CD8-positive, alpha-beta memory T cell (primary cell): ENCODE results near the gene DENND1B. TPM values are rescaled to one million over a fixed set of nuclear protein-coding genes. Genes with fewer than 3 reads are reported as not detected.
"Not testable (repeated sequence)": the region's sequence is repeated elsewhere in the genome, so short reads cannot be mapped to it uniquely, and the experiment has no call there.

Experiments
- CTCF ChIA-PET: fragments of 350-600 bp; sonication (Branson Sonifier 250); formaldehyde crosslinking; loops from one replicate; lab custom pipeline; 2021; ENCODE audit warnings: antibody characterized with exemption; lab: Charles Lee
- POLR2A ChIA-PET: fragments of 350-600 bp; sonication (Branson Sonifier 250); formaldehyde crosslinking; loops from one replicate; lab custom pipeline; 2021; ENCODE audit warnings: antibody characterized with exemption; lab: Charles Lee
- DNase-seq, 5 donors: peaks; one replicate each; pipeline versions ENCODE4 v3.0.0 to v3.0.0-alpha.2; 2020 to 2022; ENCODE audit warnings: mixed read lengths in 1 of 5
- H3K27ac ChIP-seq: one replicate; pipeline ENCODE4 v1.7.0; 2013; ENCODE audit warnings: low read depth, mild to moderate bottlenecking, low read length, moderate library complexity
- H3K27me3 ChIP-seq: 2 replicates; pipeline ENCODE4 v1.7.0; 2013; ENCODE audit warnings: low read length, mild to moderate bottlenecking; ENCODE audit not compliant: insufficient read depth, poor library complexity, severe bottlenecking
- H3K36me3 ChIP-seq: 2 replicates; pipeline ENCODE4 v1.7.0; 2013; ENCODE audit warnings: mild to moderate bottlenecking, low read length, moderate library complexity; ENCODE audit not compliant: insufficient read depth
- H3K4me1 ChIP-seq: 2 replicates; pipeline ENCODE4 v1.7.0; 2013; ENCODE audit warnings: mild to moderate bottlenecking, low read length, moderate library complexity; ENCODE audit not compliant: insufficient read depth
- H3K4me3 ChIP-seq: 2 replicates; pipeline ENCODE4 v1.7.0; 2013; ENCODE audit warnings: mild to moderate bottlenecking, low read length
- H3K9me3 ChIP-seq: 2 replicates; pipeline ENCODE4 v1.7.0; 2013; ENCODE audit warnings: mild to moderate bottlenecking, low read length
- H3K27ac Mint-ChIP-seq, 8 donors: one replicate each; pipeline ENCODE4 v1.8.0; 2020 to 2021; ENCODE audit warnings: mixed read lengths in 8 of 8, mild to moderate bottlenecking in 6 of 8, inconsistent platforms in 3 of 8, moderate library complexity in 3 of 8
- H3K27me3 Mint-ChIP-seq, 2 donors: one replicate each; pipeline ENCODE4 v1.8.0; 2020 to 2021; ENCODE audit warnings: mixed read lengths in 2 of 2, mild to moderate bottlenecking in 1 of 2, moderate library complexity in 1 of 2
- H3K36me3 Mint-ChIP-seq, 3 donors: one replicate each; pipeline ENCODE4 v1.8.0; 2020 to 2021; ENCODE audit warnings: mixed read lengths in 3 of 3, inconsistent platforms in 1 of 3, mild to moderate bottlenecking in 1 of 3
- H3K4me1 Mint-ChIP-seq, 3 donors: one replicate each; pipeline ENCODE4 v1.8.0; 2020 to 2021; ENCODE audit warnings: mixed read lengths in 3 of 3, inconsistent platforms in 1 of 3, mild to moderate bottlenecking in 1 of 3
- H3K4me3 Mint-ChIP-seq, 7 donors: one replicate each; pipeline ENCODE4 v1.8.0; 2020 to 2021; ENCODE audit warnings: mixed read lengths in 7 of 7, mild to moderate bottlenecking in 6 of 7, moderate library complexity in 4 of 7, inconsistent platforms in 2 of 7
- H3K9me3 Mint-ChIP-seq, 5 donors: one replicate each; pipeline ENCODE4 v1.8.0; 2020 to 2022; ENCODE audit warnings: mixed read lengths in 5 of 5, mild to moderate bottlenecking in 3 of 5, moderate library complexity in 2 of 5, inconsistent platforms in 1 of 5
- polyA plus RNA-seq: library from polyadenylated mRNA; unstranded; fragments of 300-500 nt; fragmentation: Illumina TruSeq; gene quantifications from one replicate; pipeline ENCODE4 v1.2.3, GENCODE V29; 2021
- total RNA-seq, 2 experiments: library from RNA; stranded (reverse); gene quantifications; one replicate each; pipeline ENCODE4 v1.2.3, GENCODE V29; 2021

The DENND1B gene
- total and polyA plus RNA-seq, 3 experiments from 2014 or later, result 10.6 to 14.8 (median 12.0) TPM

DNA sequence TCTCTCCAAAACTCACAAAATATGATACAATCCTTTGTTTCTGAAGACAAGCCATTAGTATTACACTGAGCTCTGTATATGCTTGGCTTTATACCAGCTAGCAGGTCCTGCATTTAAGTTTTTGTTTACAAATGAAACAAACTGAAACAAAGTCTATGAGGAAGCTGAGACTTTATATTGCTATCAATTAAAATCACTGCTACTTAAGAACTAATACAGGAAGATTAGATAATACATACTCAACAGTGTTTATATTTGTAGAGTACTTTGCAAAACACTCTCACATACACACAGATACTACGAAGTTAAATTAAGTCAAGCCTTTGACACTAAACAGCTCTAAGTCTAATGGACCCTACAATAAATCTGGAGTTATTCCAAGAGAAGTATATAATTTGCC, 259.9 kb downstream of the DENND1B start:
- H3K36me3 Mint-ChIP-seq, result peaks cover 0 to 35% (median 10%) of the 10 kb centered on the region in 3 donors

DNA sequence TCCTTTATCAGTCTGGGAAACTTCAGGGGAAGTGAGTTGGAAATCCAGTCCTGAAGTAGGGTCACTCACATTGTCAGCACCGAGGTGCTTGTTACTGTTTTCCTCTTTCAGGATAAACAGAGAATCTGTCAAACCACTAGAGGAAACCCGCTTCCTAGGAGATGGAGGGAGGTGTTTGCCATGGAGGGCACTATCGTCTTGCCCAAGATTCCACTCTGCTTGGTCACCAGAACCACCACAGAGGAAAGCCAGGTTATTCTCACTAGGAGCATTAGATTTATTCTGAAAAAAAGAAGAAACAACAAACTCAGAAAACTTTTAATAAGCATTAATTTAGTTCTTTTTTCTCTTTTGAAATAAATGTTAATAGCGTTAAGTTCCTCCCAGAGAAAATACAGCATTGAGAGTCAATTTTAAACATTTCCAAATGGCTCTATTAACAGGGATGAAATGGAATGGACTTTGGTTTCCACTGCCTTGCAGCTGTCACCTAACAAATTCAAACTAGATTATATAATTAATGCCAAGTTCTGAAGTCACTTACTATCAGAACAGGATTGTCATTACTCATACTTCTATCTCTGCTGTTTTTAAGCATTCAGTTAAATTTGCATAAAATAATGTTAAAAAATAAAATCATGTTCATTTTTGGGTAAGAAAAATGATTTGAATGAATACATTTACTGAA, 264.4 kb downstream of the DENND1B start:
- no peaks in the 10 kb centered on the region for H3K4me1 ChIP-seq
- H3K36me3 ChIP-seq, result no peaks in the 10 kb centered on the region
- peak overlapping the region in 2 of 8 donors; percentile 29 to 38 for H3K27ac Mint-ChIP-seq
- H3K9me3 ChIP-seq, result no peaks in the 10 kb centered on the region
- H3K4me3 Mint-ChIP-seq, result no peak overlapping the region
- ChIA-PET CTCF (no interaction called here), POLR2A (no interaction called here)
- no peak overlapping the region for H3K4me3 ChIP-seq
- H3K36me3 Mint-ChIP-seq, result peaks cover 0 to 40% (median 6%) of the 10 kb centered on the region in 3 donors
- H3K4me1 Mint-ChIP-seq, result no peaks in the 10 kb centered on the region
- H3K27ac ChIP-seq, result no peak overlapping the region
- H3K27me3 ChIP-seq, result no peaks in the 10 kb centered on the region
- H3K27me3 Mint-ChIP-seq, result no peaks in the 10 kb centered on the region
- H3K9me3 Mint-ChIP-seq, result no peaks in the 10 kb centered on the region
- DNase-seq, result no peak

More for the DNA sequence above, 259.9 kb downstream of the DENND1B start:
- no peaks in the 10 kb centered on the region for H3K27me3 Mint-ChIP-seq
- no peak for DNase-seq
- Histone ChIP-seq H3K4me3 (no peak overlapping the region), H3K27me3 (no peaks in the 10 kb centered on the region), H3K27ac (no peak overlapping the region), H3K4me1 (no peaks in the 10 kb centered on the region), H3K36me3 (no peaks in the 10 kb centered on the region), H3K9me3 (no peaks in the 10 kb centered on the region)
- no peaks in the 10 kb centered on the region for H3K4me1 Mint-ChIP-seq
- CTCF ChIA-PET, result interaction anchor here (0.9 kb wide), 1 partner anchor 409 kb away, joined by 3 read pairs; no protein-coding TSS in a partner anchor
- H3K27ac Mint-ChIP-seq, result no peak overlapping the region
- POLR2A ChIA-PET, result no interaction called here
- H3K9me3 Mint-ChIP-seq, result no peaks in the 10 kb centered on the region
- H3K4me3 Mint-ChIP-seq, result no peak overlapping the region

DNA sequence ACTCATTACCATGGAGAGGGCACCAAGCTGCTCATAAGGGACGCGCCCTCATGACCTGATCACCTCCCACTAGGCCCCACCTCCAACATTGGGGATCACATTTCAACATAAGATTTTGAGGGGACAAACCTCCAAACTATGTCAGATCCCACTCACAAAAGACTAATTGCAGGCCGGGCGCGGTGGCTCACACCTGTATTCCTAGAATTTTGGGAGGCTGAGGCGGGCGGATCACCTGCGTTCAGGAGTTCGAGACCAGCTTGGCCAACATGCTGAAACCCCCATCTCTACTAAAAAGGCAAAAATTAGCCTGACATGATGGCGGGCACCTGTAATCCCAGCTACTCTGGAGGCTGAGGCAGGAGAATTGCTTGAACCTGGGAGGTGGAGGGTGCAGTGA, 278.6 kb downstream of the DENND1B start:
- H3K9me3 Mint-ChIP-seq, result no peaks in the 10 kb centered on the region
- H3K4me1 Mint-ChIP-seq, result no peaks in the 10 kb centered on the region
- H3K4me3 ChIP-seq, result no peak overlapping the region
- no peaks in the 10 kb centered on the region for H3K9me3 ChIP-seq
- DNase-seq, result no peak
- ChIA-PET POLR2A (no interaction called here), CTCF (no interaction called here)
- peaks cover 0 to 2% (median 0%) of the 10 kb centered on the region in 3 donors for H3K36me3 Mint-ChIP-seq
- H3K27me3 ChIP-seq, result no peaks in the 10 kb centered on the region
- no peaks in the 10 kb centered on the region for H3K36me3 ChIP-seq
- H3K4me1 ChIP-seq, result no peaks in the 10 kb centered on the region
- H3K27ac Mint-ChIP-seq, result no peak overlapping the region
- H3K27ac ChIP-seq, result no peak overlapping the region
- H3K27me3 Mint-ChIP-seq, result peaks cover under 1 to 4% of the 10 kb centered on the region in 2 donors
- no peak overlapping the region for H3K4me3 Mint-ChIP-seq

DNA sequence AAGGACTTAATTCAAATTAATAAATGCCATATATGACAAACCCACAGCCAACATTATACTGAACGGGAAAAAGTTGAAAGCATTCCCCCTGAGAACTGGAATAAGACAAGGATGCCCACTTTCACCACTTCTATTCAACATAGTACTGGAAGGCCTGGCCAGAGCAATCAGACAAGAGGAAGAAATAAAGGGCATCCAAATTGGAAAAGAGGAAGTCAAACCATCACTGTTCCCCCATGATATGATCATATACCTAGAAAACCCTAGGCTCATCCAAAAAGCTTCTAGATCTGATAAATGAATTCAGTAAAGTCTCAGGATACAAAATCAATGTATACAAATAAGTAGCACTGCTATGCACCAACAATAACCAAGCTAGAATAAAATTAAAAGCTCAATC, 283.8 kb downstream of the DENND1B start:
- H3K36me3 Mint-ChIP-seq, H3K27ac Mint-ChIP-seq: not testable (repeated sequence)

DNA sequence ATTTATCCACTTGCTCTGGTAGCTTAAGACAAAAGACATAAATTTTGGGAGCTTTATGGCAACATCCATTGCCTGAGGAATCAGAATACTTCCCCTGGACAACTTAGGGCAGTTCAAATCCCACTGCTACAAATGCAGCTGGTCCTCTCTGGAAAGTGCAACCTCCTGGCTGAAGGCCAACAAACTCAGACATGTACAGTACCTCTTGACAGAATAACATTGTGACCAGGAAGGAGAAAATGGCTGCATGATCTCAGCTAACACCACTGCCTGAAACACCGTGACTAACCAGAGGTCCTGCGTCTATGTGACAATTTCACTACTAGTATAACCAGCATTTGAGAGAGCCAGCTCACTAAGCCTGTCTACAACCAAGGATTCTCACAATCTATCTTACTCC, 288.3 kb downstream of the DENND1B start:
- H3K4me1 ChIP-seq, result no peaks in the 10 kb centered on the region
- Mint-ChIP-seq H3K36me3 (no peaks in the 10 kb centered on the region), H3K27me3 (peaks cover 8 to 51% of the 10 kb centered on the region in 2 donors), H3K4me3 (no peak overlapping the region), H3K9me3 (no peaks in the 10 kb centered on the region), H3K4me1 (peaks cover under 1 to 2% (median 2%) of the 10 kb centered on the region in 3 donors), H3K27ac (no peak overlapping the region)
- H3K27ac ChIP-seq, result no peak overlapping the region
- H3K27me3 ChIP-seq, result no peaks in the 10 kb centered on the region
- H3K9me3 ChIP-seq, result no peaks in the 10 kb centered on the region
- H3K36me3 ChIP-seq, result no peaks in the 10 kb centered on the region
- POLR2A ChIA-PET, result no interaction called here
- no peak overlapping the region for H3K4me3 ChIP-seq
- CTCF ChIA-PET, result no interaction called here
- DNase-seq, result no peak

More for the DNA sequence above, 283.8 kb downstream of the DENND1B start:
- H3K4me1 Mint-ChIP-seq, POLR2A ChIA-PET, CTCF ChIA-PET, H3K9me3 Mint-ChIP-seq, H3K4me3 Mint-ChIP-seq, H3K27ac ChIP-seq, H3K9me3 ChIP-seq, H3K4me3 ChIP-seq, H3K4me1 ChIP-seq, H3K27me3 ChIP-seq, DNase-seq, H3K36me3 ChIP-seq: not testable (repeated sequence)
- H3K27me3 Mint-ChIP-seq, result peaks cover 9 to 34% of the 10 kb centered on the region in 2 donors

DNA sequence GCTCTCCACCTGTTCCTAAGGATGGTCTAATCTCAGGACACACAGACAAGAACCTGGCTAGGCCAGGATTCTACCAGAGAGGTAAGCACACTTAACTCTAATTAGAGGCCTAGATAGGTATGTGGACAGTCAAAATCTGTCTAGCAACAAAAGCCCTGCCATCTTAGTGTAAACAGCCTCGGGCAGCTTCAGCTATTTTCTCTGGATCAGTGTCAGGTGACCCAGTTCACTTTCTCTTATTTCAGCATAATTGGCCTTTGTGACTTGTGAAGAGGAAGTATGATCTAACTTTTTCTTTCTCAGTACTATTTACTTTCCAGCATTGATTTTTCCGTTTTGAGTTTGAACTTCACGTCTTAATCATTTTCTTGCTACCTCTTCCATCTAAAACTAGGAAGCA, 289.5 kb downstream of the DENND1B start:
- Mint-ChIP-seq H3K4me3 (no peak overlapping the region), H3K9me3 (no peaks in the 10 kb centered on the region), H3K4me1 (peaks cover 9 to 13% (median 13%) of the 10 kb centered on the region in 3 donors), H3K36me3 (no peaks in the 10 kb centered on the region), H3K27me3 (peaks cover 3 to 41% of the 10 kb centered on the region in 2 donors), H3K27ac (no peak overlapping the region)
- no peaks in the 10 kb centered on the region for H3K36me3 ChIP-seq
- H3K4me1 ChIP-seq, result peaks cover 6% of the 10 kb centered on the region
- H3K27ac ChIP-seq, result no peak overlapping the region
- no peaks in the 10 kb centered on the region for H3K9me3 ChIP-seq
- CTCF ChIA-PET, result no interaction called here
- no peak for DNase-seq
- POLR2A ChIA-PET, result no interaction called here
- H3K4me3 ChIP-seq, result no peak overlapping the region
- no peaks in the 10 kb centered on the region for H3K27me3 ChIP-seq

DNA sequence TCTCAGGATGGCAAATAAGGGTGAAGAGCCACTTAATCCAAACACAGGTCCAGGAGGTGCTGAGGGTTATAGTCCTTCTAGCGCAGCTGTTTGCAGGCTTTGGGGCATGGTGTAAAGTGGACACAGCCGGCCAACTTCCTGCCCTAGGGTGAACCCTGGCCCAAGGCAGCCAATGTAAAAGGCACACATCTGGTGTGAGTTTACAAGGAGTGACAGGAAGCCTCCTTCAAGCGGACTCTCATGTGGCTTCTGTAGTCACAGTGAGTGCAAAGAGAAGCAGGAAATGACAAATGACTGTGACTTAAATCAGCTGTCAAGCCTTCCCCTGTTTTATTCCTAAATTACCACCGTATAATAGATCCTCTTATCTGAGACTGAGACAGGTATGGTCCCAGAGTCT, 294.2 kb downstream of the DENND1B start:
- DNase-seq, result peak in 1 of 5 donors; percentile 27
- ChIA-PET POLR2A (no interaction called here), CTCF (no interaction called here)
- Histone ChIP-seq H3K27ac (no peak overlapping the region), H3K4me3 (no peak overlapping the region), H3K36me3 (no peaks in the 10 kb centered on the region), H3K27me3 (no peaks in the 10 kb centered on the region), H3K4me1 (peaks cover 6% of the 10 kb centered on the region), H3K9me3 (no peaks in the 10 kb centered on the region)
- H3K27ac Mint-ChIP-seq, result no peak overlapping the region
- H3K4me3 Mint-ChIP-seq, result no peak overlapping the region
- H3K27me3 Mint-ChIP-seq, result peaks cover 0 to 35% of the 10 kb centered on the region in 2 donors
- H3K4me1 Mint-ChIP-seq, result peaks cover 9 to 13% (median 13%) of the 10 kb centered on the region in 3 donors
- H3K36me3 Mint-ChIP-seq, result no peaks in the 10 kb centered on the region
- no peaks in the 10 kb centered on the region for H3K9me3 Mint-ChIP-seq

DNA sequence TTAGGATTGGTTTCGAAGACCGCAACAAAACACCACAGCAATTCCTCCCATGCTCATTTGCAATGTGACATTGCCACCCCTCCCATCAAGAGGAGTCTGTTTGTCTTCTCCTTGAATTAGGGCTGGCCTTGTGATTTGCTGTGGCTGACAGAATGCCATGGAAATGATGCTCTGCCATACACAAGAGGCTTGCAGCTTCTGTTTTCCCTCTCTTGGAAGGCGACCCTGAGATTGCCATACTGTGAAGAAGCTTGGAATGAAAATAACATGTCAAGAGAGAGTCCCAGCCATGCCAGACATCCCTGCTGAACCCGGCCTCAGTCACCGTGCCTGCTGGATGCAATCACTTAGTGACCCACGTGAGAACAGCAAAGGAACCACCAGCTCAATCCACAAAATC, 294.8 kb downstream of the DENND1B start:
- H3K27me3 Mint-ChIP-seq, result peaks cover 0 to 29% of the 10 kb centered on the region in 2 donors
- Histone ChIP-seq H3K9me3 (no peaks in the 10 kb centered on the region), H3K4me3 (no peak overlapping the region), H3K27ac (no peak overlapping the region), H3K4me1 (peaks cover 6% of the 10 kb centered on the region), H3K27me3 (no peaks in the 10 kb centered on the region), H3K36me3 (no peaks in the 10 kb centered on the region)
- CTCF ChIA-PET, result no interaction called here
- no peak for DNase-seq
- H3K36me3 Mint-ChIP-seq, result no peaks in the 10 kb centered on the region
- no peaks in the 10 kb centered on the region for H3K9me3 Mint-ChIP-seq
- H3K4me3 Mint-ChIP-seq, result no peak overlapping the region
- H3K4me1 Mint-ChIP-seq, result peaks cover 9 to 13% (median 13%) of the 10 kb centered on the region in 3 donors
- H3K27ac Mint-ChIP-seq, result no peak overlapping the region
- POLR2A ChIA-PET, result no interaction called here
